ENCODE data around the gene FAM156B. TPM values are rescaled to one million over a fixed set of nuclear protein-coding genes. Genes with fewer than 3 reads are reported as not detected.

The FAM156B gene, protein sequence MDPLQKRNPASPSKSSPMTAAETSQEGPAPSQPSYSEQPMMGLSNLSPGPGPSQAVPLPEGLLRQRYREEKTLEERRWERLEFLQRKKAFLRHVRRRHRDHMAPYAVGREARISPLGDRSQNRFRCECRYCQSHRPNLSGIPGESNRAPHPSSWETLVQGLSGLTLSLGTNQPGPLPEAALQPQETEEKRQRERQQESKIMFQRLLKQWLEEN
- 8.7 to 17.5 TPM (median 12.3 TPM) in 5 replicates for total RNA-seq (2022; extraction: Qiagen RNA extraction; ENCODE audit: low read depth)

DNA sequence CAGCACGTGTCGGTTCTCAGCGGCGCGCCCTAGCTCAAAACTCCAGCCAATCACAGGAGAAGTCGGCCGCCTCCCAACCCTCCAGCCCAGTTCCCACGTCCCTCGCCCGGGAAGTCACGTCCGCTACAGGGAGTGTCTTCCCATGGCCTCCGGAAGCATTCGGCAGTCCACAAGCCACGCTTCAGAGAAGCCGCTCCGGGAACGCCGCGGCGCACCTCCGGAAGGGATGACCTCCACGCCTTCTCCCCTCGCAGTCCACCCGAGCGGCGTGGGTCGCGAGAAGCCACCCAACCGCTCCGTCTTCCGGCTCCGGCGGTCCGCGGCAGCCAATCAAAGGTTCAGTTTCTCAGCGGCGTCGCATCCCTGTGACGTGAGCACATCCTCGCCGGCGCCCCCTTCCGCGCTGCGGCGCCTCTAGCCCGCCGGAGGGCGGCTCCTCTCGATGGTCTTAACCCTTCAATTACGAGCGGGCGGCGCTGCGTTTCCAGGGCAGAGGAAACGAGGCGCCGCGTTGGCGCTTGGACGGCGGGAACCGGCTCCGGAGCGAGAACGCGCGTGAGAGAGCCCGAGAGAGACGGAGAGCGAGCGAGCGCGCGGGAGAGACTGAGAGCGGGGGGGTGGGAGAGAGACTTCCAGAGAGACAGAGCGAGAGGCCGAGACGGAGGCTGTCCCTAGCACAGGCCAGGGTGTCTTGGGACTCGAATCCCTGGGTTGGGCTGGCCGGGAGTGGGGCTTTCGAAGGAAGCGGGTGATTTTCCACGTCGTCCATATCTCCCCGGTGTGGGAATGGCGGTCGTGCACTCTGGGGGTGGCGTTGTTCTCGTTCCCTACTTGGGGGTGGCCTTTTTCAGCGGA, at the start of gene FAM156B:
Gene FAM156B (plus strand): TSS at position 476 of the 855 bp plus-strand sequence. CDS start 9,896 bp downstream, outside the sequence.

DNA sequence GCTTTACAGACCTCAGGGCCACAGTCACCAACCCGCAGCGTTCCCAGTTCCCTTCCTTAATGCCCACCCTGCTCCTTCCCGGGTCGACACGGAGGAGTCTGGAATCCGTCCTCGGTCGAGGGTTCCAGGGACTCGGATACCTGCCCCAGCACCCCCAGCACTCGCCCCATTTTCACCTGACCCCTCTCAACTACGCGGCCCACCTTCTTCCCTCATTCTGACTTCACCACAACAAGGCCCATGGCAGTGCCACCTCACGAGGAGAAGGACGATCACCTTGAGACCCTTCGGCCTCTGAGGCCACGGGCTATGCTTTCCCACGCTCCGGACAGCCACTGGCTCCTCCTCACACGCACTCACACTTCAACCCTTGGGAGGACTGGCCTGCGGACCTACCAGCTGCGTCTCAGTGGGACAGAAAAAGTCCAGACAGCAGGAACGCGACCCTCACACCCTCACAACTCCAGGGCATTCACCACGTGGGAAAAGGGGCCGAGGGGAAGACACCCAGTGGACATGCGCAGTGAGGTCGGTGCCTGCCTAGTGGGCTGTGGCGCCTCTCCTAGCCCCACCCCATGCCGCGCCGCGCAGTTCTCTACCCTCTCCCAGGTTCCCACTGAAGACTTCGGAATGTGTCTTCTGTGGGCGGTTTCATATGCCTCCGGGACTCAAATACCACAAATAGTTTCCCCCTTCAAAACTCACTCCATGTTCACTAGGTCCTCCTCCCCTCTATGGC, 29.4 kb upstream of the FAM156B start, which contains the start of gene XAGE3:
Gene XAGE3 (minus strand): TSS at position 474 of the 739 bp plus-strand sequence. CDS start 950 bp downstream, outside the sequence.

Other genes with a start within 250 kb of the FAM156B start
- gene SSX7, start 242.4 kb upstream of the FAM156B start, total RNA-seq (2022; extraction: Qiagen RNA extraction; ENCODE audit: low read depth): not detected in 5 replicates
- gene SSX2, start 190.2 kb upstream of the FAM156B start, total RNA-seq (2022; extraction: Qiagen RNA extraction; ENCODE audit: low read depth): not detected in 5 replicates
- gene SSX2B, start 146.1 kb upstream of the FAM156B start, total RNA-seq (2022; extraction: Qiagen RNA extraction; ENCODE audit: low read depth): not detected in 5 replicates
- gene SPANXN5, start 99.9 kb upstream of the FAM156B start, total RNA-seq (2022; extraction: Qiagen RNA extraction; ENCODE audit: low read depth): not detected in 5 replicates
- not detected in 5 replicates for gene XAGE5, start 86.0 kb upstream of the FAM156B start, total RNA-seq (2022; extraction: Qiagen RNA extraction; ENCODE audit: low read depth)
- gene XAGE3, start 29.2 kb upstream of the FAM156B start, total RNA-seq (2022; extraction: Qiagen RNA extraction; ENCODE audit: low read depth): not detected in 5 replicates
- gene FAM156A, start 61.2 kb downstream of the FAM156B start, total RNA-seq (2022; extraction: Qiagen RNA extraction; ENCODE audit: low read depth): 13.2 to 17.6 TPM (median 13.7 TPM) in 5 replicates
- not detected in 5 replicates for gene GPR173, start 151.5 kb downstream of the FAM156B start, total RNA-seq (2022; extraction: Qiagen RNA extraction; ENCODE audit: low read depth)
- 9.3 to 10.4 TPM (median 9.5 TPM) in 5 replicates for gene TSPYL2, start 185.0 kb downstream of the FAM156B start, total RNA-seq (2022; extraction: Qiagen RNA extraction; ENCODE audit: low read depth)
- 1.4 to 1.6 TPM (median 1.4 TPM) in 5 replicates for gene KANTR, start 196.8 kb downstream of the FAM156B start, total RNA-seq (2022; extraction: Qiagen RNA extraction; ENCODE audit: low read depth)

Measured in A549 treated with CpdA at 1 μM for 4 hours (cell line).